A549 (cell line): ENCODE results near the gene LIMK2.
A peak's percentile ranks its signal among the peaks of the same experiment; 100 is the strongest.

Experiments
- CTCF ChIP-seq: fragments of >200 bp; sonication (Bioruptor Twin); formaldehyde crosslinking; IDR thresholded peaks from 3 replicates; pipeline ENCODE4 v1.5.1; 2016
- EP300 ChIP-seq, 2 experiments: fragments of >200 bp; sonication (Bioruptor Twin); formaldehyde crosslinking; IDR thresholded peaks; 2 replicates in 1 of 2; 3 replicates in 1 of 2; pipeline ENCODE4 v1.6.1; 2016 to 2017
- HMGXB4 ChIP-seq: fragments of 250-450 bp; sonication (Bioruptor Pico); IDR thresholded peaks from 2 replicates; pipeline ENCODE4 v1.5.0; 2021; ENCODE audit warnings: mild to moderate bottlenecking, moderate library complexity, borderline replicate concordance
- HOXA7 ChIP-seq: fragments of 250-450 bp; sonication (Bioruptor Pico); IDR thresholded peaks from 2 replicates; pipeline ENCODE4 v1.5.0; 2020; ENCODE audit warnings: mild to moderate bottlenecking, moderate library complexity

GRCh38 chr22:31272522-31273446 is 60.7 kb downstream of the LIMK2 start:
- TF ChIP-seq CTCF (peak; percentile 61), HMGXB4 (CRISPR knock-in tag) (no peak), EP300 (IDR thresholded peaks at IDR 0.05) (no peak), HOXA7 (CRISPR knock-in tag) (no peak)
